Vagina (tissue), 2 donors: ENCODE results near the gene SPTBN1. TPM values are rescaled to one million over a fixed set of nuclear protein-coding genes. Genes with fewer than 3 reads are reported as not detected.

Experiments
- DNase-seq, 2 donors: peaks; one replicate each; pipeline ENCODE4 v3.0.0-alpha.2; 2017; ENCODE audit errors: extremely low spot score in 2 of 2
- H3K27ac ChIP-seq: fragments of 200-600 bp; sonication (generic); one replicate; pipeline ENCODE4 v1.5.1; 2019
- H3K27me3 ChIP-seq: fragments of 200-600 bp; sonication (generic); one replicate; pipeline ENCODE4 v1.5.1; 2019
- H3K36me3 ChIP-seq, 2 donors: fragments of 200-600 bp; sonication (generic); one replicate each; pipeline ENCODE4 v1.5.1; 2017 to 2019
- H3K4me1 ChIP-seq: fragments of 200-600 bp; sonication (generic); one replicate; pipeline ENCODE4 v1.5.1; 2019
- H3K4me3 ChIP-seq, 2 donors: fragments of 200-600 bp; sonication (generic); 1 replicate in 1 of 2; 2 replicates in 1 of 2; pipeline ENCODE4 v1.5.1; 2016 to 2019
- H3K9me3 ChIP-seq: fragments of 200-600 bp; sonication (generic); one replicate; pipeline ENCODE4 v1.5.1; 2019
- CTCF ChIP-seq, 3 experiments: fragments of 450-650 bp in 2 of 3; fragments of 200-600 bp in 1 of 3; sonication (generic) in 1 of 3; IDR thresholded peaks; one replicate each; pipeline ENCODE4 v1.5.1; 2017 to 2019; ENCODE audit warnings: antibody characterized with exemption in 3 of 3, mild to moderate bottlenecking in 2 of 3, moderate library complexity in 2 of 3
- POLR2A ChIP-seq, 2 donors: fragments of 450-650 bp; IDR thresholded peaks; one replicate each; pipeline ENCODE4 v1.6.1; 2017; ENCODE audit warnings: antibody characterized with exemption in 2 of 2, mild to moderate bottlenecking in 2 of 2, moderate library complexity in 2 of 2
- POLR2AphosphoS5 ChIP-seq, 2 donors: sonication (generic); formaldehyde crosslinking; IDR thresholded peaks; one replicate each; pipeline ENCODE4 v1.9.0; 2017; ENCODE audit warnings: antibody characterized with exemption in 2 of 2, mild to moderate bottlenecking in 2 of 2, low read depth in 1 of 2; ENCODE audit not compliant: insufficient read depth in 1 of 2
- intact Hi-C: fragments of 100-400 bp; cut with DNase I; formaldehyde crosslinking; loops from one replicate; pipeline ENCODE4 v1.15.1; 2023
- total RNA-seq: library from RNA; depleted of rRNA; stranded (reverse); fragments of >200 nt; gene quantifications from one replicate; pipeline ENCODE4 v1.2.3, GENCODE V29; 2016

SPTBN1 gene
- total RNA-seq, 1 donor from 2014 or later = 278 TPM

GRCh38 chr2:54586062-54586461, 129.9 kb downstream of the SPTBN1 start:
- peak overlapping the region; percentile 15 for H3K27ac ChIP-seq
- no peaks in the 10 kb centered on the region for H3K9me3 ChIP-seq
- TF ChIP-seq CTCF (IDR thresholded peaks at IDR 0.05) = no peak
- peak in 1 of 2 donors; percentile 15 for TF ChIP-seq POLR2AphosphoS5 (IDR thresholded peaks at IDR 0.05; ENCODE audit: insufficient read depth in 1 of 2, low read depth in 1 of 2)
- no peaks in the 10 kb centered on the region for H3K36me3 ChIP-seq
- DNase-seq = no peak
- intact Hi-C loops = no loop called here
- peaks cover 94% of the 10 kb centered on the region for H3K4me1 ChIP-seq
- no peaks in the 10 kb centered on the region for H3K27me3 ChIP-seq
- no peak overlapping the region for H3K4me3 ChIP-seq

GRCh38 chr2:54586494-54586893, 130.4 kb downstream of the SPTBN1 start:
- Histone ChIP-seq H3K36me3 (no peaks in the 10 kb centered on the region), H3K27me3 (no peaks in the 10 kb centered on the region), H3K27ac (peak overlapping the region; percentile 15), H3K4me3 (no peak overlapping the region), H3K4me1 (peaks cover 94% of the 10 kb centered on the region), H3K9me3 (no peaks in the 10 kb centered on the region)
- intact Hi-C loops = no loop called here
- TF ChIP-seq CTCF (IDR thresholded peaks at IDR 0.05) = no peak
- no peak for TF ChIP-seq POLR2AphosphoS5 (IDR thresholded peaks at IDR 0.05; ENCODE audit: insufficient read depth in 1 of 2, low read depth in 1 of 2)
- no peak for TF ChIP-seq POLR2A (IDR thresholded peaks at IDR 0.05)
- DNase-seq = no peak

- Histone ChIP-seq H3K4me1 (peaks cover 91% of the 10 kb centered on the region), H3K4me3 (no peak overlapping the region), H3K27me3 (no peaks in the 10 kb centered on the region), H3K36me3 (no peaks in the 10 kb centered on the region), H3K9me3 (no peaks in the 10 kb centered on the region), H3K27ac (no peak overlapping the region)
- no peak for TF ChIP-seq CTCF (IDR thresholded peaks at IDR 0.05)
- TF ChIP-seq POLR2A (IDR thresholded peaks at IDR 0.05) = no peak
- no peak for TF ChIP-seq POLR2AphosphoS5 (IDR thresholded peaks at IDR 0.05; ENCODE audit: insufficient read depth in 1 of 2, low read depth in 1 of 2)
- intact Hi-C loops = no loop called here
- DNase-seq = no peak
Measured at GRCh38 chr2:54587171-54588016, 131.3 kb downstream of the SPTBN1 start.

- no peak for DNase-seq
- no peak overlapping the region for H3K27ac ChIP-seq
Measured at GRCh38 chr2:54588244-54588899, 132.2 kb downstream of the SPTBN1 start.

More at GRCh38 chr2:54588244-54588899, 132.2 kb downstream of the SPTBN1 start:
- no peak overlapping the region for H3K4me3 ChIP-seq
- intact Hi-C loops = no loop called here
- H3K9me3 ChIP-seq = no peaks in the 10 kb centered on the region
- H3K36me3 ChIP-seq = no peaks in the 10 kb centered on the region
- no peak for TF ChIP-seq CTCF (IDR thresholded peaks at IDR 0.05)
- no peak for TF ChIP-seq POLR2A (IDR thresholded peaks at IDR 0.05)
- no peak for TF ChIP-seq POLR2AphosphoS5 (IDR thresholded peaks at IDR 0.05; ENCODE audit: insufficient read depth in 1 of 2, low read depth in 1 of 2)
- peaks cover 81% of the 10 kb centered on the region for H3K4me1 ChIP-seq
- H3K27me3 ChIP-seq = no peaks in the 10 kb centered on the region
